GM18519 (cell line): ENCODE results near the gene EMCN.

ENCODE experiments used
- ATAC-seq: cut with Tn5 transposase; IDR thresholded peaks from one replicate; pipeline ENCODE4 v1.9.1; 2021; ENCODE audit warnings: mild to moderate bottlenecking, moderate library complexity; ENCODE audit not compliant: unreplicated experiment, low FRiP score

Gene EMCN

GRCh38 chr4:100494166-100494565, 23.7 kb downstream of the EMCN start:
- no peak for ATAC-seq

GRCh38 chr4:100493756-100494155, 24.1 kb downstream of the EMCN start:
- no peak for ATAC-seq

- ATAC-seq = no peak
Measured at GRCh38 chr4:100492129-100492528, 25.7 kb downstream of the EMCN start.

GRCh38 chr4:100489305-100489704, 28.5 kb downstream of the EMCN start:
- ATAC-seq = no peak

GRCh38 chr4:100486496-100486895, 31.3 kb downstream of the EMCN start:
- no peak for ATAC-seq

GRCh38 chr4:100483796-100484195, 34.0 kb downstream of the EMCN start:
- ATAC-seq = no peak

- ATAC-seq = no peak
Measured at GRCh38 chr4:100479971-100480370, 37.9 kb downstream of the EMCN start.

GRCh38 chr4:100469555-100469954, 48.3 kb downstream of the EMCN start:
- no peak for ATAC-seq

- ATAC-seq = no peak
Measured at GRCh38 chr4:100466501-100466900, 51.3 kb downstream of the EMCN start.

GRCh38 chr4:100461807-100462605, 55.8 kb downstream of the EMCN start:
- no peak for ATAC-seq

GRCh38 chr4:100450449-100450848, 67.4 kb downstream of the EMCN start:
- no peak for ATAC-seq

- no peak for ATAC-seq
Measured at GRCh38 chr4:100431416-100431815, 86.4 kb downstream of the EMCN start.

GRCh38 chr4:100430451-100430850, 87.4 kb downstream of the EMCN start:
- no peak for ATAC-seq

- no peak for ATAC-seq
Measured at GRCh38 chr4:100429616-100430015, 88.2 kb downstream of the EMCN start.

GRCh38 chr4:100428051-100428450, 89.8 kb downstream of the EMCN start:
- no peak for ATAC-seq

- ATAC-seq = no peak
Measured at GRCh38 chr4:100424376-100424775, 93.4 kb downstream of the EMCN start.

- no peak for ATAC-seq
Measured at GRCh38 chr4:100422894-100423293, 94.9 kb downstream of the EMCN start.

GRCh38 chr4:100421361-100421978, 96.4 kb downstream of the EMCN start:
- no peak for ATAC-seq

- no peak for ATAC-seq
Measured at GRCh38 chr4:100420571-100420970, 97.3 kb downstream of the EMCN start.

- ATAC-seq = no peak
Measured at GRCh38 chr4:100417565-100417964, 100.3 kb downstream of the EMCN start.

- no peak for ATAC-seq
Measured at GRCh38 chr4:100414016-100414790, 103.6 kb downstream of the EMCN start.
